ENCODE results near the gene VPS8.
A peak's percentile ranks its signal among the peaks of the same experiment; 100 is the strongest.

The VPS8 gene

GRCh38 chr3:184811999-184812661 lies at the start of gene VPS8:
Gene VPS8, plus strand, starts transcription at chr3:184812166. Its CDS starts 12,467 bp downstream, at chr3:184824633.
- peak; percentile 98 for DNase-seq

GRCh38 chr3:184764191-184764590 lies 47.8 kb upstream of the VPS8 start:
- DNase-seq: no peak

- no peak for DNase-seq
Measured at GRCh38 chr3:184765047-184765729, 46.8 kb upstream of the VPS8 start.

GRCh38 chr3:184765730-184766074 lies 46.3 kb upstream of the VPS8 start:
- DNase-seq: no peak

- no peak for DNase-seq
Measured at GRCh38 chr3:184766555-184767261, 45.3 kb upstream of the VPS8 start.

GRCh38 chr3:184767377-184767776 lies 44.6 kb upstream of the VPS8 start:
- DNase-seq: no peak

- no peak for DNase-seq
Measured at GRCh38 chr3:184769382-184770170, 42.4 kb upstream of the VPS8 start.

GRCh38 chr3:184770541-184770940 lies 41.4 kb upstream of the VPS8 start:
- DNase-seq: no peak

GRCh38 chr3:184771301-184772127 lies 40.5 kb upstream of the VPS8 start:
- no peak for DNase-seq

- DNase-seq: no peak
Measured at GRCh38 chr3:184772667-184773272, 39.2 kb upstream of the VPS8 start.

GRCh38 chr3:184773283-184774186 lies 38.4 kb upstream of the VPS8 start:
- no peak for DNase-seq

GRCh38 chr3:184776916-184777315 lies 35.0 kb upstream of the VPS8 start:
- DNase-seq: no peak

GRCh38 chr3:184777566-184778356 lies 34.2 kb upstream of the VPS8 start:
- DNase-seq: peak; percentile 90

GRCh38 chr3:184778426-184779332 lies 33.3 kb upstream of the VPS8 start:
- DNase-seq: no peak

- no peak for DNase-seq
Measured at GRCh38 chr3:184780981-184781515, 30.9 kb upstream of the VPS8 start.

- no peak for DNase-seq
Measured at GRCh38 chr3:184781801-184782200, 30.2 kb upstream of the VPS8 start.

GRCh38 chr3:184783319-184783718 lies 28.6 kb upstream of the VPS8 start:
- DNase-seq: no peak

- no peak for DNase-seq
Measured at GRCh38 chr3:184784731-184785500, 27.1 kb upstream of the VPS8 start.
